SK-N-DZ (cell line): ENCODE results near the gene SLC35E1.
"Not testable (repeated sequence)": the region's sequence is repeated elsewhere in the genome, so short reads cannot be mapped to it uniquely, and the experiment has no call there.

Experiments used
- DNase-seq: peaks from one replicate; pipeline ENCODE4 v3.0.0-alpha.2; 2015; ENCODE audit warnings: low spot score

The SLC35E1 gene

GRCh38 chr19:16522559-16523377 is 49.4 kb downstream of the SLC35E1 start:
- DNase-seq, result no peak

GRCh38 chr19:16521715-16522289 is 50.4 kb downstream of the SLC35E1 start:
- DNase-seq, result no peak

GRCh38 chr19:16520986-16521624 is 51.1 kb downstream of the SLC35E1 start:
- DNase-seq, result no peak

GRCh38 chr19:16520074-16520973 is 51.9 kb downstream of the SLC35E1 start:
- DNase-seq, result no peak

GRCh38 chr19:16519230-16519687 is 53.0 kb downstream of the SLC35E1 start:
- no peak for DNase-seq

GRCh38 chr19:16518483-16519229 is 53.6 kb downstream of the SLC35E1 start:
- DNase-seq, result no peak

- no peak for DNase-seq
Observed at GRCh38 chr19:16518061-16518460, 54.2 kb downstream of the SLC35E1 start.

GRCh38 chr19:16516923-16517610 is 55.1 kb downstream of the SLC35E1 start:
- no peak for DNase-seq

GRCh38 chr19:16516381-16516780 is 55.8 kb downstream of the SLC35E1 start:
- DNase-seq, result no peak

- DNase-seq, result no peak
Observed at GRCh38 chr19:16514383-16515019, 57.7 kb downstream of the SLC35E1 start.

- not testable (repeated sequence) for DNase-seq
Observed at GRCh38 chr19:16512611-16513010, 59.6 kb downstream of the SLC35E1 start.

- no peak for DNase-seq
Observed at GRCh38 chr19:16509141-16510061, 62.8 kb downstream of the SLC35E1 start.

- DNase-seq, result no peak
Observed at GRCh38 chr19:16508546-16508945, 63.7 kb downstream of the SLC35E1 start.

GRCh38 chr19:16506961-16507360 is 65.3 kb downstream of the SLC35E1 start:
- no peak for DNase-seq

- not testable (repeated sequence) for DNase-seq
Observed at GRCh38 chr19:16506161-16506560, 66.1 kb downstream of the SLC35E1 start.

- no peak for DNase-seq
Observed at GRCh38 chr19:16504271-16504670, 67.9 kb downstream of the SLC35E1 start.
